ENCODE measurements around the gene WDR91.

DNA sequence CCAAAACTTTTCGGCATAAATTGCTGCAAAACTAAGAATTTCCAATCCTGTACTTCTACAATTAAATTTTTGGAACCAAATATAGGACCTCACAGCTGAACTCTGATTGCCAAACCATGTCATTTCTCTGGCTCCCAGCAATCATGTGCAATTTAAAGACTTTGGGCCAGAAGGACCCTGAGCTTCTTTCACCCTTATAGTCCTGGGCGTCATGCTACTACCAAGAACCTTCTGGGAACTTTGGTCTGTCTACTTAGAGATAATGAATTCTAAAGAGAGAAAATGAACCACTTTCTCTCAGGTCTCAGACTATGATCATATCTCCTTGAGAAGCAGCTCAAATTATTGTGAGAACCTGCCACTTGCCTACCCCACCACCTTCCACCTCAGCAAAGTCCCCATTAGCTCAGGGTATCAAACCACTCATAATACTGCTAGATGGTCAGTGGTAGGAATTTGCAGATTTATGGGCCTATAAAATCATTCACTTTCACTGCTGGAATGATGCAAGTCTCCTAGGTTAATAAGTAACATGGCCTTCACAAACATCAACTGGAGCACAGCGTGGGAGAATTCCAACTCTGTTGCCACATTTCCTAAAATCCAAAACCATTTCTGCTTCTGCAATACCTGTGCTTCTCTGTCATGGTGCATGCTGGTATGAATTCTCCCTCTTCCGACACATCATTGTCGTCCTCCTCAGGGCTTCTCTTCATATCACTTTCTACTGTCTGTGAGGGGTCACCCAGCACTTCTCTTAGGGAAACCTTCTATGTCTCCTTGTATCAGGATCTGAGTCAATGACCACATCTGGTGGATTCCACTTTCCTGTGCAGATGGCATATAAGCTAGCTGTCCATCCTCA is 6.6 kb upstream of the WDR91 start:
- TF ChIP-seq, protein P1, sequence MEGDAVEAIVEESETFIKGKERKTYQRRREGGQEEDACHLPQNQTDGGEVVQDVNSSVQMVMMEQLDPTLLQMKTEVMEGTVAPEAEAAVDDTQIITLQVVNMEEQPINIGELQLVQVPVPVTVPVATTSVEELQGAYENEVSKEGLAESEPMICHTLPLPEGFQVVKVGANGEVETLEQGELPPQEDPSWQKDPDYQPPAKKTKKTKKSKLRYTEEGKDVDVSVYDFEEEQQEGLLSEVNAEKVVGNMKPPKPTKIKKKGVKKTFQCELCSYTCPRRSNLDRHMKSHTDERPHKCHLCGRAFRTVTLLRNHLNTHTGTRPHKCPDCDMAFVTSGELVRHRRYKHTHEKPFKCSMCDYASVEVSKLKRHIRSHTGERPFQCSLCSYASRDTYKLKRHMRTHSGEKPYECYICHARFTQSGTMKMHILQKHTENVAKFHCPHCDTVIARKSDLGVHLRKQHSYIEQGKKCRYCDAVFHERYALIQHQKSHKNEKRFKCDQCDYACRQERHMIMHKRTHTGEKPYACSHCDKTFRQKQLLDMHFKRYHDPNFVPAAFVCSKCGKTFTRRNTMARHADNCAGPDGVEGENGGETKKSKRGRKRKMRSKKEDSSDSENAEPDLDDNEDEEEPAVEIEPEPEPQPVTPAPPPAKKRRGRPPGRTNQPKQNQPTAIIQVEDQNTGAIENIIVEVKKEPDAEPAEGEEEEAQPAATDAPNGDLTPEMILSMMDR (IDR thresholded peaks at IDR 0.05), result no peak
- TF ChIP-seq MYC (IDR thresholded peaks at IDR 0.05; ENCODE audit: borderline replicate concordance, low read length) (no peak), RFX5 (IDR thresholded peaks at IDR 0.05) (no peak), NR3C1 (IDR thresholded peaks at IDR 0.05) (no peak), ZSCAN20 (CRISPR knock-in tag; IDR thresholded peaks at IDR 0.05) (no peak), POLR2A (IDR thresholded peaks at IDR 0.05; ENCODE audit: low read length) (no peak), EP300 (IDR thresholded peaks at IDR 0.05) (no peak), CEBPB (IDR thresholded peaks at IDR 0.05) (peak; percentile 65 to 70; a peak in 3 of 4 replicates), CHD2 (IDR thresholded peaks at IDR 0.05; ENCODE audit: low read length, partially characterized antibody) (no peak)
- TF ChIP-seq, protein P2, sequence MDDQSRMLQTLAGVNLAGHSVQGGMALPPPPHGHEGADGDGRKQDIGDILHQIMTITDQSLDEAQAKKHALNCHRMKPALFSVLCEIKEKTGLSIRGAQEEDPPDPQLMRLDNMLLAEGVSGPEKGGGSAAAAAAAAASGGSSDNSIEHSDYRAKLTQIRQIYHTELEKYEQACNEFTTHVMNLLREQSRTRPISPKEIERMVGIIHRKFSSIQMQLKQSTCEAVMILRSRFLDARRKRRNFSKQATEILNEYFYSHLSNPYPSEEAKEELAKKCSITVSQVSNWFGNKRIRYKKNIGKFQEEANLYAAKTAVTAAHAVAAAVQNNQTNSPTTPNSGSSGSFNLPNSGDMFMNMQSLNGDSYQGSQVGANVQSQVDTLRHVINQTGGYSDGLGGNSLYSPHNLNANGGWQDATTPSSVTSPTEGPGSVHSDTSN (IDR thresholded peaks at IDR 0.05), result no peak
